WTC11 (cell line): ENCODE measurements around the gene BATF2. TPM values are rescaled to one million over a fixed set of nuclear protein-coding genes. Genes with fewer than 3 reads are reported as not detected.

ENCODE experiments used
- ATAC-seq: fragments of 200-7000 bp; cut with Tn5 transposase; 2 replicates; pipeline ENCODE4 v1.10.0; 2021; ENCODE audit warnings: mild to moderate bottlenecking, moderate library complexity
- CTCF ChIA-PET: fragments of 300-600 bp; sonication (Branson Sonifier 250); formaldehyde crosslinking; loops from one replicate; lab custom pipeline; 2021; ENCODE audit warnings: antibody characterized with exemption; lab: Charles Lee
- POLR2A ChIA-PET: fragments of 350-600 bp; sonication (Branson Sonifier 250); formaldehyde crosslinking; loops from one replicate; lab custom pipeline; 2021; ENCODE audit warnings: antibody characterized with exemption; lab: Charles Lee
- DNase-seq: peaks from one replicate; pipeline ENCODE4 v3.0.0; 2021; ENCODE audit warnings: low spot score
- H3K27ac Mint-ChIP-seq: 2 replicates; pipeline ENCODE4 v1.8.0; 2021; ENCODE audit warnings: mixed read lengths
- H3K27me3 Mint-ChIP-seq: 2 replicates; pipeline ENCODE4 v1.8.0; 2021; ENCODE audit warnings: low read depth, mild to moderate bottlenecking, moderate library complexity, mixed read lengths
- H3K36me3 Mint-ChIP-seq: 2 replicates; pipeline ENCODE4 v1.8.0; 2021; ENCODE audit warnings: mixed read lengths
- H3K4me1 Mint-ChIP-seq: 2 replicates; pipeline ENCODE4 v1.8.0; 2022; ENCODE audit warnings: mixed read lengths
- H3K4me3 Mint-ChIP-seq: 2 replicates; pipeline ENCODE4 v1.8.0; 2021; ENCODE audit warnings: mild to moderate bottlenecking, moderate library complexity, mixed read lengths
- H3K9me3 Mint-ChIP-seq: 2 replicates; pipeline ENCODE4 v1.8.0; 2021; ENCODE audit warnings: mixed read lengths
- ATF3 ChIP-seq: sonication (generic); formaldehyde crosslinking; conservative IDR thresholded peaks from 2 replicates; pipeline ENCODE4 v1.8.1; 2022; ENCODE audit warnings: mild to moderate bottlenecking, missing genetic modification reagents
- ATF6 ChIP-seq: sonication (generic); formaldehyde crosslinking; IDR thresholded peaks from 2 replicates; pipeline ENCODE4 v1.8.1; 2023; ENCODE audit warnings: mild to moderate bottlenecking, missing genetic modification reagents
- CBFB ChIP-seq: sonication (generic); formaldehyde crosslinking; IDR thresholded peaks from 2 replicates; pipeline ENCODE4 v1.8.1; 2022; ENCODE audit warnings: mild to moderate bottlenecking, low read depth, missing genetic modification reagents
- CREB1 ChIP-seq: sonication (generic); formaldehyde crosslinking; IDR thresholded peaks from 2 replicates; pipeline ENCODE4 v1.8.0; 2023; ENCODE audit warnings: mild to moderate bottlenecking, missing genetic modification reagents
- E2F1 ChIP-seq: sonication (generic); formaldehyde crosslinking; IDR thresholded peaks from 2 replicates; pipeline ENCODE4 v1.8.0; 2022; ENCODE audit warnings: mild to moderate bottlenecking, missing genetic modification reagents
- E2F4 ChIP-seq: sonication (generic); formaldehyde crosslinking; IDR thresholded peaks from 2 replicates; pipeline ENCODE4 v1.8.1; 2022; ENCODE audit warnings: low read depth, mild to moderate bottlenecking, moderate library complexity, missing genetic modification reagents, borderline replicate concordance
- E2F5 ChIP-seq: sonication (generic); formaldehyde crosslinking; IDR thresholded peaks from 2 replicates; pipeline ENCODE4 v1.8.1; 2022; ENCODE audit warnings: mild to moderate bottlenecking, moderate library complexity, missing genetic modification reagents
- ELF4 ChIP-seq: sonication (generic); formaldehyde crosslinking; IDR thresholded peaks from 2 replicates; pipeline ENCODE4 v1.8.1; 2022; ENCODE audit warnings: low read depth, mild to moderate bottlenecking, moderate library complexity, missing genetic modification reagents
- IRF2 ChIP-seq: sonication (generic); formaldehyde crosslinking; IDR thresholded peaks from 2 replicates; pipeline ENCODE4 v1.8.0; 2022; ENCODE audit warnings: low read depth, missing genetic modification reagents, borderline replicate concordance
- NFE2L1 ChIP-seq: sonication (generic); formaldehyde crosslinking; IDR thresholded peaks from 2 replicates; pipeline ENCODE4 v1.8.1; 2023; ENCODE audit warnings: missing genetic modification reagents
- NR3C1 ChIP-seq: sonication (generic); formaldehyde crosslinking; conservative IDR thresholded peaks from 2 replicates; pipeline ENCODE4 v1.8.1; 2023; ENCODE audit warnings: low read depth, mild to moderate bottlenecking, missing genetic modification reagents
- PRDM15 ChIP-seq: sonication (generic); formaldehyde crosslinking; IDR thresholded peaks from 2 replicates; pipeline ENCODE4 v1.8.0; 2022; ENCODE audit warnings: missing genetic modification reagents
- SMAD3 ChIP-seq: sonication (generic); formaldehyde crosslinking; IDR thresholded peaks from 2 replicates; pipeline ENCODE4 v1.8.0; 2022; ENCODE audit warnings: missing genetic modification reagents, mild to moderate bottlenecking, borderline replicate concordance
- USF1 ChIP-seq: sonication (generic); formaldehyde crosslinking; IDR thresholded peaks from 2 replicates; pipeline ENCODE4 v1.8.0; 2022; ENCODE audit warnings: mild to moderate bottlenecking, missing genetic modification reagents
- ZNF232 ChIP-seq: sonication (generic); formaldehyde crosslinking; IDR thresholded peaks from 2 replicates; pipeline ENCODE4 v1.8.0; 2022; ENCODE audit warnings: mild to moderate bottlenecking, missing genetic modification reagents
- ZNF396 ChIP-seq: fragments of 250-450 bp; sonication (Bioruptor Pico); IDR thresholded peaks from 2 replicates; pipeline ENCODE4 v1.8.0; 2021; ENCODE audit warnings: mild to moderate bottlenecking, moderate library complexity, borderline replicate concordance
- ZNF532 ChIP-seq: fragments of 250-450 bp; sonication (Bioruptor Pico); IDR thresholded peaks from 2 replicates; pipeline ENCODE4 v1.9.0; 2021; ENCODE audit warnings: mild to moderate bottlenecking, borderline replicate concordance
- total RNA-seq: library from RNA; stranded (reverse); gene quantifications from 3 replicates; pipeline ENCODE4 v1.2.3, GENCODE V29; 2021
- TF ChIP-seq, protein P1 (sequence below): fragments of 250-450 bp; sonication (Bioruptor Pico); IDR thresholded peaks from 2 replicates; pipeline ENCODE4 v1.8.0; 2021; ENCODE audit warnings: mild to moderate bottlenecking
- TF ChIP-seq, protein P2 (sequence below): sonication (generic); formaldehyde crosslinking; IDR thresholded peaks from 2 replicates; pipeline ENCODE4 v1.8.0; 2022; ENCODE audit warnings: mild to moderate bottlenecking, missing genetic modification reagents
- TF ChIP-seq, protein P3 (sequence below): fragments of 250-450 bp; sonication (Bioruptor Pico); IDR thresholded peaks from 2 replicates; pipeline ENCODE4 v1.9.0; 2021; ENCODE audit warnings: mild to moderate bottlenecking

The BATF2 gene
- total RNA-seq, 1 experiment from 2014 or later, result 1.3 TPM

DNA sequence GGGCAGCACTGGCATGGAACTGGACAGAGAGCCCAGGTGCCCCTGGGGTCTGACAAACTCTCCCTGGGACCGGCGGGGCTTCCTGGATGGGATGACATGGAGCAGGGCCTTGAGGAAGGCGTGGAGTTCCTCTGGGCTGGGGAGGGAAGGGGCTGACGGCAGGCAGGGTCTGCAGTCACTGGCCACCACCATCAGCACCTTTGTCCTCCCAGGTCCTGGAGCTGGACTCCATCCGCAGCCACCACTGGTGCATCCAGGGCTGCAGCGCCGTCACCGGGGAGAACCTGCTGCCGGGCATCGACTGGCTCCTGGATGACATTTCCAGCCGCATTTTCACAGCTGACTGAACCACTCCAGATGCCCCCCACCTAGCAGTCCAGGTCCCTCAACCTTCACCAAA lies 24.7 kb upstream of the BATF2 start:
- Mint-ChIP-seq H3K27me3 (peaks cover 3% of the 10 kb centered on the region; the same call in 1 of the 2 replicates), H3K9me3 (no peaks in the 10 kb centered on the region), H3K36me3 (peaks cover 42% of the 10 kb centered on the region), H3K4me3 (no peak overlapping the region), H3K27ac (no peak overlapping the region), H3K4me1 (peaks cover 5% of the 10 kb centered on the region)
- TF ChIP-seq, protein P1, sequence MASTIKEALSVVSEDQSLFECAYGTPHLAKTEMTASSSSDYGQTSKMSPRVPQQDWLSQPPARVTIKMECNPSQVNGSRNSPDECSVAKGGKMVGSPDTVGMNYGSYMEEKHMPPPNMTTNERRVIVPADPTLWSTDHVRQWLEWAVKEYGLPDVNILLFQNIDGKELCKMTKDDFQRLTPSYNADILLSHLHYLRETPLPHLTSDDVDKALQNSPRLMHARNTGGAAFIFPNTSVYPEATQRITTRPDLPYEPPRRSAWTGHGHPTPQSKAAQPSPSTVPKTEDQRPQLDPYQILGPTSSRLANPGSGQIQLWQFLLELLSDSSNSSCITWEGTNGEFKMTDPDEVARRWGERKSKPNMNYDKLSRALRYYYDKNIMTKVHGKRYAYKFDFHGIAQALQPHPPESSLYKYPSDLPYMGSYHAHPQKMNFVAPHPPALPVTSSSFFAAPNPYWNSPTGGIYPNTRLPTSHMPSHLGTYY (CRISPR knock-in tag), result no peak
- TF ChIP-seq SMAD3 (CRISPR knock-in tag) (no peak), E2F5 (CRISPR knock-in tag) (no peak), E2F4 (CRISPR knock-in tag) (no peak), IRF2 (CRISPR knock-in tag) (no peak), ELF4 (no peak), NR3C1 (no peak), ZNF232 (CRISPR knock-in tag) (no peak), USF1 (no peak), ATF6 (no peak), CBFB (CRISPR knock-in tag) (no peak), CREB1 (CRISPR knock-in tag) (no peak), E2F1 (no peak), ATF3 (no peak), ZNF396 (CRISPR knock-in tag) (no peak), NFE2L1 (CRISPR knock-in tag) (no peak), ZNF532 (no peak), PRDM15 (CRISPR knock-in tag) (no peak)
- TF ChIP-seq, protein P2, sequence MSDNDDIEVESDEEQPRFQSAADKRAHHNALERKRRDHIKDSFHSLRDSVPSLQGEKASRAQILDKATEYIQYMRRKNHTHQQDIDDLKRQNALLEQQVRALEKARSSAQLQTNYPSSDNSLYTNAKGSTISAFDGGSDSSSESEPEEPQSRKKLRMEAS, result no peak
- TF ChIP-seq, protein P3, sequence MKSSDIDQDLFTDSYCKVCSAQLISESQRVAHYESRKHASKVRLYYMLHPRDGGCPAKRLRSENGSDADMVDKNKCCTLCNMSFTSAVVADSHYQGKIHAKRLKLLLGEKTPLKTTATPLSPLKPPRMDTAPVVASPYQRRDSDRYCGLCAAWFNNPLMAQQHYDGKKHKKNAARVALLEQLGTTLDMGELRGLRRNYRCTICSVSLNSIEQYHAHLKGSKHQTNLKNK (CRISPR knock-in tag), result no peak
- no peak for DNase-seq
- ATAC-seq, result no peak
- CTCF ChIA-PET, result no interaction called here
- POLR2A ChIA-PET, result no interaction called here
